NOMO-1 treated with DMSO at 0.1 percent for 48 hours (cell line): ENCODE measurements around the gene CDKN2B-AS1.
"Not testable (repeated sequence)": the region's sequence is repeated elsewhere in the genome, so short reads cannot be mapped to it uniquely, and the experiment has no call there.

Experiments
- DNase-seq: peaks from one replicate; lab custom pipeline; 2025; ENCODE audit not compliant: unreplicated experiment; lab: John Stamatoyannopoulos, UW

The CDKN2B-AS1 gene

DNA sequence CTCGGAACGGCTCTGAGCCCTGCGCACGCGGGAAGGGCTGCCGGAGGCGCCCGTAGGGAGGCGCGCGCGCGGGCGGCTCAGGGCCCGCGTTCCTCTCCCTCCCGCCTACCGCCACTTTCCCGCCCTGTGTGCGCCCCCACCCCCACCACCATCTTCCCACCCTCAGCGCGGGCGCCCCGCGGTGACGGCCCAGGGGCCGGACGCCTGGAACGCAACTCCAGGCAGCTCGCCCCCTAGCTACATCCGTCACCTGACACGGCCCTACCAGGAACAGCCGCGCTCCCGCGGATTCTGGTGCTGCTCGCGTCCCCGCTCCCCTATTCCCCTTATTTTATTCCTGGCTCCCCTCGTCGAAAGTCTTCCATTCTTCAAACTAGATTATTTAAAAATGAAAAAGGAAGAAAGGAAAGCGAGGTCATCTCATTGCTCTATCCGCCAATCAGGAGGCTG lies at the start of gene CDKN2B-AS1:
Gene CDKN2B-AS1, plus strand, starts transcription at position 236 of the 450 bp plus-strand sequence.
- DNase-seq, result no peak

DNA sequence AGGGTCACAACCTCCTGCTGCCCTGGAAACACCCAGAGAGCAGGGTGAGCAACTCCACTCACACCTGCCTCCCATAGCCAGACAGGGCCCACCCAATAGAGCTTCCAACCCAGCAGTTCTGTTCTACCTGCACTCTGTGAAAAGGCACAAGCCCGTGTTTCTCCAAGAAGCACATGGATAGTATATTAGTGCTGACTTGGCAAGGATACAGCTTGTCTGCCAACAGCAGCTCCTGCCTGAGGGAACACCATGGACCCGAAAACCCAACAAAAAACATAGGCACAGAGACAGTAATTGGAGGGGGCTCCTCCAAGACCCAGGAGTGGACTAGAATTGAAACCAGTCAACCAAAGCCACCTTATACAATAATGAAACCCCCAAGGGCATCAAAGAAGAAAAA lies 49.0 kb upstream of the CDKN2B-AS1 start:
- DNase-seq, result no peak

DNA sequence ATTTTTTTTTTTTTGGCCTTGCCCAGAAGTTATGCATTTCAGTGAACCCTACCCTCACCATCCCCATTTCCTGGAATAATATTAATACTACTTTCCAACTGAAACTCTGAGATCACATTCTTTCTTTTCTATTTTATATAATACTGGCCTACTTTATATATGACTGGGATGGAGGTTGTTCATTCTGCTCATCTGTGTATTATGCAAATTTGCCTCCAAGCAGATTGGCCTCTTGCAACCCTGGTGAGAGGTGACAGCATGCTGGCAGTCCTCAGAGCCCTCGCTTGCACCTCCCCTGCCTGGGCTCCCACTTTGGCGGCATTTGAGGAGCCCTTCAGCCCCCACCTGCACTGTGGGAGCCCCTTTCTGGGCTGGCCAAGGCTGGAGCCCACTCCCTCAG lies 35.8 kb upstream of the CDKN2B-AS1 start:
- DNase-seq, result no peak

DNA sequence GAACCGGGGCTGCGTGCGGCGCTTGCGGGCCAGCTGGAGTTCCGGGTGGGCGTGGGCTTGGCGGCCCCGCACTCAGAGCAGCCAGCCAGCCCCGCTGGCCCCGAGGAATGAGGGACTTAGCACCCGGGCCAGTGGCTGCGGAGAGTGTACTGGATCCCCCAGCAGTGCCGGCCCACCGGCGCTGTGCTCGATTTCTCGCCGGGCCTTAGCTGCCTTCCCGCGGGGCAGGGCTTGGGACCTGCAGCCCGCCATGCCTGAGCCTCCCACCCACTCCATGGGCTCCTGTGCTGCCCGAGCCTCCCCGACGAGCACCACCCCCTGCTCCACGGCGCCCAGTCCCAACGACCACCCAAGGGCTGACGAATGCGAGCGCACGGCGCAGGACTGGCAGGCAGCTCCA lies 35.3 kb upstream of the CDKN2B-AS1 start:
- not testable (repeated sequence) for DNase-seq

- DNase-seq, result no peak
Measured at GRCh38 chr9:21961569-21961968, 33.0 kb upstream of the CDKN2B-AS1 start.

DNA sequence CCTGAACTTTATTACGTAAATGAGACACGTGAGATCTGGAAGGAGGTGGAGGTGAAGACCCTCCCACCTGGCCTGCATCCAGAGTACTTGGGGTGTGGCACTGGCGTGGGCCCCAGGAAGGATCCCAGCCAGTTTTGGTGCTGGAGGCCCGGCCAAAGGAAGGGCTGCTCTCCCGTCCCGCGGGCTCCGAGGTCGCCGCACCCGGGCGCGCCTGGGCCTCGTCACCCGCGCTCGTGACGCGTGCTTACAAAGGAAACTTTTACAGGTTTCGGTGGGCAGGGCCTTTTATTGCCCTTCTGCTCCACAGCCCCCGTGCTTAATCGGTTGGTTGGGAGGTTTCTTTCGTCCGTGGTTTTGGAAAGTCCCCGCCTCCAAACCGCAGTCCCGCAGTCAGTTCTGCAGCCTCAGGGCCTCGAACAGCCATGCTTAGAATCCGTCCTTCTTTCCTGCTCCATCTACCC lies 29.6 kb upstream of the CDKN2B-AS1 start:
- DNase-seq, result no peak

DNA sequence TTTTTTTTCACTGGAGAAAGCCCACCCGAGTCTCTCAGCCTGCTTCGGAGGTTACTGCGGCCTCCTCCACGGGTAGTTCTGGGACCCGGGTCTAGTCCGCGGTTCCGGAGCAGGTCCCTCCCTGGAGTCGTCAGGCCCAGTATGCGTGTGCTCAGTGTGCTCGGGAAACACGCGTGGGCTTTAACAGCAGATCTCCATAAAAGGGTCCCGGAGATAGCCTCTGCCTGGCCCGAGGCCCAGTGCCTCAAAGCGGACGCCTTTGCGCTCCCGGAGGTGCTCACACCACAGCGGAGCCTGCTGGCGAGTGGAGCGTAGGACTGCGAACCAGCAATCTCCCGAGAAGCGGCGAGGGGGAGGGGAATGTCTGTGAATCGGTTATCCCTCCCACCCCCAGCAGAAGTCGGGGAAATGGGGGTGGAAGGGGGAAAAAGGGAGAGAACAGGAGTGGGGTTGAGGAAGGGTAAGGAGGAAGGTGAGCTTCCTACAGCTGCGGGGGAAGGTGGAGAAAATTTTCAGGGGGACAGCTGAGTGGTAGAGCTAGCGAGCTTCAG lies 29.1 kb upstream of the CDKN2B-AS1 start:
- DNase-seq, result no peak

GRCh38 chr9:21966140-21966851 lies 28.3 kb upstream of the CDKN2B-AS1 start:
- DNase-seq, result no peak

DNA sequence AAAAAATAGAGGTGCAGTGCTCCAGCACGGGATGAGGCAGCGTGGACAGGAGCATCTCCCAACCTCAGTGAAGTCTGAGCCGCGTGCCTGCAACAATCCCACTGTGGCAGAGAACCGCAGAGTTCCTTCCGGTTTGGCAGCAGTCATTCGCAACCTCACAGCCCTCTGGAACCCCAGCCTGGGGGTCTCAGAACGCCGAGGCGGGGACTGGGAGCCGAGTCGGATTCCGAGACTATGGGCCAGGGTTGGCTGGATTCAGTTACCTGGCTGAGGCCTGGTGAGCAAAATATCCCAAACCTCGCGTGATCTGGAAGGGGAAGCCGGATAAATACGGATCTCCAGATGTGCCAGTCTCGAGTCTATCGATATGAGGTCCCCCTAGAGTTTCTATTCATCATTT lies 27.4 kb upstream of the CDKN2B-AS1 start:
- no peak for DNase-seq

DNA sequence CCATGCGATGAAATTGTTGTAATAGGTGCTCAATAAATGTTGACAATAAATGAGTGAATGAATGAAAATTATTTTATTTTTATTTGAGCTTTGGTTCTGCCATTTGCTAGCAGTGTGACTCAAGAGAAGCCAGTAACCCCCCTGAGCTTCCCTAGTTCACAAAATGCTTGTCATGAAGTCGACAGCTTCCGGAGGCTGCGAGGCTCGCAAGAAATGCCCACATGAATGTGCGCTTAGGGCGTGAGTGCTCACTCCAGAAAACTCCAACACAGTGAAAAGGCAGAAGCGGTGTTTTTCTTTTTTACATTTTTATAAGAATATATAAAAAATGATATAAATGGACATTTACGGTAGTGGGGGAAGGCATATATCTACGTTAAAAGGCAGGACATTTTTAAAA lies 26.9 kb upstream of the CDKN2B-AS1 start:
- DNase-seq, result no peak

GRCh38 chr9:21968331-21969010 lies 26.1 kb upstream of the CDKN2B-AS1 start:
- no peak for DNase-seq

DNA sequence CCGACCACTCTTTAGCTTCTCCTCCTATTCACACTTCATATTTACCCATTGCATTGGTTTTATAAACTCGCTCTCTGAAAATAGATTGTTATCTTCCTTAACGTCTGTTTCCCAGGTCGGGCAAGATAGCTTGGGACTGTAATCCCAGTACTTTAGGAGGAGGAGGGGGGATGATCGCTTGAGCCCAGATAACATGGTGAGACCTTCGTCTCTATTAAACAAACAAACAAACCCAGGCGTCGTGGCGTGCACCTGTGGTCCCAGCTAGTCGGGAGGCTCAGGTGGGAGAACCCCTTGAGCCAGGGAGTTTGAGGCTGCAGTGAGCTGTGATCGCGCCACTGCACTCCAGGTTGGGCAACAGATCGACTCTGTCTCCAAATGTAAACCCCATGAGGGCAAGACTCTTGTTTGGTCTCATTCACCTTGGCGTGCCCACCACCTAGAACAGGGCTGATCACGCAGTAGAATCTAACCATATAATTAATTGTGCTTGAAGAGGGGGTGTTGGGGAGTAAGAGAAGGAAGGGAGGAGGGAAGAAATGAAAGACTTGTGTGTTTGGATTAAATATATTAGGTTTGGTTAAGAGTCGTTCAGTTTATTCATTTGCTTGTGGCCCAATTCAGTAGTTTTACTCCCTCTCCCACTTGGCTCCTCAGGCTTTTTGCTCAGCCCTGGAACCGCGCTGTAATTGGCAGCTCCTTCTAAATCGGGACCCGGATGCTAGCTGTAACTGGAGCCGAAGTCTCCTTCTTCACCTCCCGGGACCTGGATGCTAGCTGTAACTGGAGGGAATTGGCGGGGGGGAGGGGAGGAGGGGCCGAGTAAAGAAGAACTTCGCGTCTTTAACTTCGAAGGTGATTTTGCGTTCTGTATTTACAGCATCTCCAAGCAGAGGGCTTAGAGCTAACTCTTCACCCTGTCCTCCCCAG lies 25.3 kb upstream of the CDKN2B-AS1 start:
- no peak for DNase-seq

DNA sequence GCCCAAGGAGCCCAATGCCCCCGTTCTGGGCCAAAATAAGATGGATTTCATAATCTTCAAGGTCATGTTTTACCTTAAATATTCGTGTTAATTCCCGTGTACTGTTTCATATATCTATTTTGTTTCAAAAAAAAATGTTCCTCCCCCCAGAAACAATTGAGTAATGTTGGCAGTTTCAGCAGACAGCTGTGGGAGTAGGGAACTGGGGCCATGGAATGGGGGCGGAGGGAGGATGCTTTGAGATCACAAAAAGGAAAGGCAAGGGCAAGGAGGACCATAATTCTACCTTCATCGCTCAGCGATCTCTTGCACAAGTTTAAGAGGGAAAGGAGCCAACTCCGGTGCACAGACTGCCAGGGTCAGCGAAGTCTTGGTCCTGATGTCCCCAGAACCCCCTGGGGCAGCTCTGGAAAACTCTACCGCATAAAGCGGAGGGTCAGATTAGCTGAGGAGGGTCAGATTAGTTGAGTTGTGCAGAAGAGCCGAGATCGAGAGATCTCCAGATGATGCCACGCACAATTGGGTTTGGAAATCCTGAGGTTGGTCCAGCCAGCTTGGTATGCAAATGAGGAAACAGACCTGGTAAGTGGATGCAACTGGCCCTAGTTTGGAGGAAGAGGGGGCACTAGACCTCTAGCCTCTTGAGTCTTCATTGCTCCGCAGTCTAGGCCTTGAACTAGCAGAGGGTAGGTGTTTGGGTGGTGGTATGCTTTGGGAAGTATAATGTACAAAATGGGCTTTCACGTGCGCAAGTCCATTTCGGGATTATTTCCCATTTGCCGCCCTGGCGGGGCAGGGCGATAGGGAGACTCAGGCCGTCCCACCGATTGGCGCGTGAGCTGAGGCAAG lies 24.4 kb upstream of the CDKN2B-AS1 start:
- DNase-seq, result no peak

GRCh38 chr9:21970800-21971640 lies 23.6 kb upstream of the CDKN2B-AS1 start:
- DNase-seq, result no peak

GRCh38 chr9:21972361-21972760 lies 22.2 kb upstream of the CDKN2B-AS1 start:
- no peak for DNase-seq

- DNase-seq, result no peak
Measured at GRCh38 chr9:21974343-21974721, 20.3 kb upstream of the CDKN2B-AS1 start.

DNA sequence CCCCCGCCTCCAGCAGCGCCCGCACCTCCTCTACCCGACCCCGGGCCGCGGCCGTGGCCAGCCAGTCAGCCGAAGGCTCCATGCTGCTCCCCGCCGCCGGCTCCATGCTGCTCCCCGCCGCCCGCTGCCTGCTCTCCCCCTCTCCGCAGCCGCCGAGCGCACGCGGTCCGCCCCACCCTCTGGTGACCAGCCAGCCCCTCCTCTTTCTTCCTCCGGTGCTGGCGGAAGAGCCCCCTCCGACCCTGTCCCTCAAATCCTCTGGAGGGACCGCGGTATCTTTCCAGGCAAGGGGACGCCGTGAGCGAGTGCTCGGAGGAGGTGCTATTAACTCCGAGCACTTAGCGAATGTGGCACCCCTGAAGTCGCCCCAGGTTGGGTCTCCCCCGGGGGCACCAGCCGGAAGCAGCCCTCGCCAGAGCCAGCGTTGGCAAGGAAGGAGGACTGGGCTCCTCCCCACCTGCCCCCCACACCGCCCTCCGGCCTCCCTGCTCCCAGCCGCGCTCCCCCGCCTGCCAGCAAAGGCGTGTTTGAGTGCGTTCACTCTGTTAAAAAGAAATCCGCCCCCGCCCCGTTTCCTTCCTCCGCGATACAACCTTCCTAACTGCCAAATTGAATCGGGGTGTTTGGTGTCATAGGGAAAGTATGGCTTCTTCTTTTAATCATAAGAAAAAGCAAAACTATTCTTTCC lies 19.7 kb upstream of the CDKN2B-AS1 start:
- DNase-seq, result no peak

DNA sequence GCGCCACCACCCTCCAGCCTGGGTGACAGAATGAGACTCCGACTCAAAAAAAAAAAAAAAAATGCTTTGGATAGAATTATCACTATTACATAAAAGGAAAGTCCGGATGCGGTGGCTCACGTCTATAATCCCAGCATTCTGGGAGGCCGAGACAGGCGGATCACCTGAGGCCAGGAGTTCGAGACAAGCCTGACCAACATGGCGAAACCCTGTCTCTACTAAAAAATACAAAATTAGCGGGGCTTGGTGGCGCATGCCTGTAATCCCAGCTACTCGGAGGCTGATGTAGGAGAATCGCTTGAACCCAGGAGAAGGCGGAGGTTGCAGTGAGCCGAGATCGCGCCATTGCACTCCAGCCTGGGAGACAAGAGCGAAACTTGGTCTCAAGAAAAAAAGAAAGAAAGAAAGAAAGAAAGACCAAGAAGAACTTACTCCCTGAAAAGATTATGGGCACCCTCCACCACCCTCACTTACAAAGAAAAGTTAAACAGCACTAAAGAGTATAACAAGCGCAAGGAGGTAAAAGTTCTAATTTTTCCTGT lies 18.2 kb upstream of the CDKN2B-AS1 start:
- DNase-seq, result no peak

- DNase-seq, result no peak
Measured at GRCh38 chr9:21982391-21982790, 12.2 kb upstream of the CDKN2B-AS1 start.
